IMR-90 (cell line): Measurements from ENCODE around the gene UMODL1. TPM values are rescaled to one million over a fixed set of nuclear protein-coding genes. Genes with fewer than 3 reads are reported as not detected.

Experiments
- ATAC-seq: fragments of 200-7000 bp; cut with Tn5 transposase; 2 replicates; pipeline ENCODE4 v1.9.1; 2020; ENCODE audit warnings: low read depth, mild to moderate bottlenecking, moderate library complexity
- BruUV-seq: library from RNA; stranded (reverse); fragments of 400-500 nt; replicated peaks from 2 replicates; lab custom pipeline; 2021; lab: Mats Ljungman, UMichigan
- CTCF ChIA-PET: fragments of 300-600 bp; formaldehyde crosslinking; extraction: SDS; loops from one replicate; lab custom pipeline; 2021; ENCODE audit warnings: antibody characterized with exemption; lab: Yijun Ruan, JAX
- POLR2A ChIA-PET: fragments of 300-600 bp; sonication (Branson Sonifier 250); formaldehyde crosslinking; loops from one replicate; lab custom pipeline; 2022; ENCODE audit warnings: antibody characterized with exemption; ENCODE audit not compliant: unreplicated experiment; lab: Charles Lee
- DNase-seq: peaks from one replicate; pipeline ENCODE4 v3.0.0; 2013
- H2AFZ ChIP-seq: replicated peaks from 2 replicates; pipeline ENCODE3; 2013; ENCODE audit warnings: low read length, mild to moderate bottlenecking; ENCODE audit not compliant: poor library complexity
- H2AK5ac ChIP-seq: 2 replicates; pipeline ENCODE4 v1.6.1; 2013; ENCODE audit warnings: low read depth, low read length, inconsistent platforms
- H2AK9ac ChIP-seq: replicated peaks from 2 replicates; pipeline ENCODE3; 2013; ENCODE audit warnings: mild to moderate bottlenecking, low read depth, low read length, moderate library complexity; ENCODE audit not compliant: poor library complexity
- H2BK120ac ChIP-seq: 2 replicates; pipeline ENCODE4 v1.6.1; 2013; ENCODE audit warnings: low read depth, low read length, inconsistent platforms
- H2BK15ac ChIP-seq: 3 replicates; pipeline ENCODE4 v1.6.1; 2013; ENCODE audit warnings: low read depth, low read length, inconsistent platforms
- H2BK20ac ChIP-seq: 2 replicates; pipeline ENCODE4 v1.6.1; 2013; ENCODE audit warnings: low read depth, mild to moderate bottlenecking, inconsistent platforms, low read length, moderate library complexity
- H2BK5ac ChIP-seq: 2 replicates; pipeline ENCODE4 v1.6.1; 2013; ENCODE audit warnings: mild to moderate bottlenecking, low read depth, low read length, inconsistent platforms; ENCODE audit not compliant: poor library complexity, severe bottlenecking
- H3K14ac ChIP-seq: replicated peaks from 2 replicates; pipeline ENCODE4 v1.6.1; 2013; ENCODE audit warnings: low read depth, low read length, inconsistent platforms
- H3K18ac ChIP-seq: 2 replicates; pipeline ENCODE4 v1.6.1; 2013; ENCODE audit warnings: low read depth, low read length, control low read depth
- H3K23ac ChIP-seq: 2 replicates; pipeline ENCODE4 v1.6.1; 2013; ENCODE audit warnings: low read depth, low read length, inconsistent platforms
- H3K27ac ChIP-seq: 2 replicates; pipeline ENCODE4 v1.5.1; 2013; ENCODE audit warnings: mild to moderate bottlenecking, control low read depth, low read length; ENCODE audit not compliant: insufficient read depth
- H3K27me3 ChIP-seq: 2 replicates; pipeline ENCODE4 v1.6.1; 2013; ENCODE audit warnings: low read length; ENCODE audit not compliant: control insufficient read depth, insufficient read depth
- H3K36me3 ChIP-seq: 2 replicates; pipeline ENCODE4 v1.6.1; 2013; ENCODE audit warnings: low read length, mixed read lengths; ENCODE audit not compliant: control insufficient read depth, insufficient read depth
- H3K4ac ChIP-seq: 2 replicates; pipeline ENCODE4 v1.6.1; 2013; ENCODE audit warnings: low read depth, low read length, inconsistent platforms
- H3K4me1 ChIP-seq: 2 replicates; pipeline ENCODE4 v1.6.1; 2013; ENCODE audit warnings: low read length, mixed read lengths; ENCODE audit not compliant: control insufficient read depth, insufficient read depth
- H3K4me2 ChIP-seq: 2 replicates; pipeline ENCODE4 v1.6.1; 2013; ENCODE audit warnings: low read depth, mild to moderate bottlenecking, control low read depth, low read length, moderate library complexity
- H3K4me3 ChIP-seq: 2 replicates; pipeline ENCODE4 v1.5.1; 2013; ENCODE audit warnings: low read depth, mild to moderate bottlenecking, control low read depth, low read length, moderate library complexity; ENCODE audit not compliant: insufficient read depth
- H3K56ac ChIP-seq: 2 replicates; pipeline ENCODE4 v1.6.1; 2013; ENCODE audit warnings: low read length, inconsistent platforms; ENCODE audit not compliant: insufficient read depth; ENCODE audit errors: extremely low read depth
- H3K79me1 ChIP-seq, 2 experiments: 2 replicates each; pipeline ENCODE4 v1.6.1; 2013; ENCODE audit warnings: low read length in 2 of 2, inconsistent platforms in 1 of 2, low read depth in 1 of 2
- H3K9ac ChIP-seq: 2 replicates; pipeline ENCODE4 v1.6.1; 2013; ENCODE audit warnings: low read depth, low read length, control low read depth
- H3K9me1 ChIP-seq: 2 replicates; pipeline ENCODE4 v1.6.1; 2013; ENCODE audit warnings: low read length, inconsistent platforms; ENCODE audit not compliant: insufficient read depth
- H3K9me3 ChIP-seq: 2 replicates; pipeline ENCODE4 v1.6.1; 2013; ENCODE audit warnings: low read length; ENCODE audit not compliant: control insufficient read depth, insufficient read depth
- H4K20me1 ChIP-seq: 2 replicates; pipeline ENCODE4 v1.6.1; 2013; ENCODE audit warnings: low read length, inconsistent platforms; ENCODE audit not compliant: insufficient read depth
- H4K5ac ChIP-seq: 2 replicates; pipeline ENCODE4 v1.6.1; 2013; ENCODE audit warnings: mild to moderate bottlenecking, low read depth, low read length, control low read depth
- H4K8ac ChIP-seq, 2 experiments: 2 replicates each; pipeline ENCODE4 v1.6.1; 2013; ENCODE audit warnings: low read depth in 2 of 2, low read length in 2 of 2, control low read depth in 1 of 2, inconsistent platforms in 1 of 2
- H4K91ac ChIP-seq: 2 replicates; pipeline ENCODE4 v1.6.1; 2013; ENCODE audit warnings: low read depth, low read length, inconsistent platforms; ENCODE audit not compliant: insufficient read depth
- BHLHE40 ChIP-seq: fragments of 150-350 bp; IDR thresholded peaks from 2 replicates; pipeline ENCODE4 v1.6.1; 2016; ENCODE audit warnings: mild to moderate bottlenecking, low read depth, low read length
- FOS ChIP-seq: fragments of 150-350 bp; IDR thresholded peaks from 2 replicates; pipeline ENCODE4 v1.6.1; 2016; ENCODE audit warnings: low read depth, low read length
- MAFK ChIP-seq: IDR thresholded peaks from 2 replicates; pipeline ENCODE4 v1.6.1; 2012; ENCODE audit warnings: low read depth, low read length, improper control_type of control experiment
- MAZ ChIP-seq: IDR thresholded peaks from 2 replicates; pipeline ENCODE4 v1.6.1; 2012; ENCODE audit warnings: low read depth, mild to moderate bottlenecking, low read length, improper control_type of control experiment, moderate library complexity, borderline replicate concordance
- MXI1 ChIP-seq: IDR thresholded peaks from 2 replicates; pipeline ENCODE4 v1.6.1; 2012; ENCODE audit warnings: low read depth, mild to moderate bottlenecking, low read length, moderate library complexity, borderline replicate concordance
- NFE2L2 ChIP-seq: fragments of 150-350 bp; IDR thresholded peaks from 2 replicates; pipeline ENCODE4 v1.6.1; 2016; ENCODE audit warnings: low read depth, mild to moderate bottlenecking, low read length
- RAD21 ChIP-seq: IDR thresholded peaks from 2 replicates; pipeline ENCODE4 v1.6.1; 2012; ENCODE audit warnings: low read length, improper control_type of control experiment
- RCOR1 ChIP-seq: IDR thresholded peaks from 2 replicates; pipeline ENCODE4 v1.6.1; 2012; ENCODE audit warnings: mild to moderate bottlenecking, low read length, improper control_type of control experiment; ENCODE audit not compliant: insufficient replicate concordance
- SMC3 ChIP-seq: fragments of 150-350 bp; IDR thresholded peaks from 2 replicates; pipeline ENCODE4 v1.6.1; 2016; ENCODE audit warnings: low read depth, mild to moderate bottlenecking, antibody characterized with exemption, low read length, moderate library complexity
- whole genome bisulfite sequencing, 2 experiments: methylation state at CpG; one replicate each; pipeline versions ENCODE4 v1.1.5 to v1.1.7; 2013; ENCODE audit warnings: missing lambda C conversion rate in 2 of 2; ENCODE audit not compliant: insufficient read length in 1 of 2; ENCODE audit errors: extremely low coverage in 2 of 2; 5-methylcytosine and 5-hydroxymethylcytosine counted together
- dilution Hi-C: fragments of 300-500 bp; cut with HindIII; formaldehyde crosslinking; loops from one replicate; pipeline ENCODE4 v1.14.3; 2018; ENCODE audit warnings: low sequenced_read_pairs; ENCODE audit not compliant: unreplicated experiment
- in situ Hi-C: fragments of 300-500 bp; cut with MboI; formaldehyde crosslinking; loops from 3 replicates; pipeline ENCODE4 v1.14.3; 2019; ENCODE audit warnings: low sequenced_read_pairs, inconsistent platforms, mixed read lengths
- intact Hi-C: fragments of 100-400 bp; cut with micrococcal nuclease; formaldehyde crosslinking; loops from 2 replicates; pipeline ENCODE4 v1.10.0; 2022
- polyA plus RNA-seq, 3 experiments: library from polyadenylated mRNA; depleted of rRNA; stranded (reverse); fragments of >200 nt; gene quantifications; 2 replicates each; pipeline ENCODE4 v1.2.3, GENCODE V29; 2012; ENCODE audit warnings: low replicate concordance in 1 of 3
- total RNA-seq: library from RNA; depleted of rRNA; stranded (reverse); fragments of >200 nt; gene quantifications from 2 replicates; pipeline ENCODE4 v1.2.3, GENCODE V29; 2012
- TF ChIP-seq, protein P1 (sequence below): fragments of 150-350 bp; IDR thresholded peaks from 2 replicates; pipeline ENCODE4 v1.6.1; 2016; ENCODE audit warnings: low read depth, mild to moderate bottlenecking, low read length, moderate library complexity, borderline replicate concordance
- TF ChIP-seq, protein P2 (sequence below): fragments of 150-350 bp; IDR thresholded peaks from 2 replicates; pipeline ENCODE4 v1.6.1; 2017; ENCODE audit warnings: mild to moderate bottlenecking, antibody characterized with exemption, low read length, low read depth

UMODL1 gene
- total and polyA plus RNA-seq, 2 of the 4 experiments (the other 2 are of a cell fraction) = 0.02 TPM; not detected in 1

DNA sequence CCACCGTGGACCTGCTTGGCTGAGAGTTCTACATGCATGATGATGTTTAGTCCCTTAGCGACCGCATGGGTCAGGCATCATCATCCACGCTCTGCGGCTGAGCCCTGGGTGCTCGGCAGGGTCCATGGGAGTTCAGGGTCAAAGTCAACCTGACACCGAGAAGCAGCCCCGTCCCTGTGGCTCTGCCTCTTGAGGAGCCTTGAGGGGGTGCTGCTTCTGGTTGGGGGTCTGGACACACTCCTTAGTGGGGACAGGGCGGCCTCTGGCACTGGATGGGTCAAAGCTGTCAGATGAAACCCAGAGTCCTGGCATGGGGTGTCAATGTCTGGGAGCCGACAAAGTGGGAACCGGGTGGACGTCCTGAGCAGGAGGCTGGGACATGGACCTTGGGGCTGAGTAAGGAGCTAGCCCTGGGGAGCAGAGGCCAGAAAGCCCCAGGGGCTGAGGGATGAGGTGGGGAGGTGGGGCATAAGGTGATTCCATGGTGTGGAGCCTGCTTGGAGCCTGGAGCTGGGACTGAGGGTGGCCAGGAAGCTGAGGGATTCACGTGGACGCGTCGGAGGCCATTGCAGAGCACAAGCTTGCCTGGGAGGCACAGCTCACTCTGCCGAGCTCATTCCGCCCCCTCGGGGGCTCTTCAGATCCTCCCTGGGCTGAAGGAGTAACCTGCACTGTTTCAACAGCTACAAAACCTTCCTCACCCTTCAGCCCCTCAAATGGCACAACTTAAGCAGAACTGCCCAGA is 53.9 kb downstream of the UMODL1 start:
- Histone ChIP-seq H4K8ac (no peak overlapping the region), H2AK9ac (no peak overlapping the region), H2BK5ac (no peak overlapping the region), H3K9me3 (no peaks in the 10 kb centered on the region), H3K4me3 (no peak overlapping the region), H3K14ac (no peak overlapping the region), H3K56ac (no peak overlapping the region), H2AK5ac (no peak overlapping the region), H4K91ac (no peak overlapping the region), H2BK20ac (no peak overlapping the region), H3K27ac (no peak overlapping the region), H3K4me1 (peaks cover 7% of the 10 kb centered on the region; the same call in 1 of the 2 replicates), H4K20me1 (no peaks in the 10 kb centered on the region; the same call in 1 of the 2 replicates), H2AFZ (no peak overlapping the region), H4K5ac (no peak overlapping the region; the same call in 1 of the 2 replicates), H3K23ac (no peak overlapping the region; the same call in 1 of the 2 replicates), H3K36me3 (no peaks in the 10 kb centered on the region), H3K9me1 (no peaks in the 10 kb centered on the region), H2BK15ac (no peak overlapping the region), H3K27me3 (peaks cover 40% of the 10 kb centered on the region; the same call in 1 of the 2 replicates), H3K9ac (no peak overlapping the region), H3K4ac (no peak overlapping the region), H2BK120ac (no peak overlapping the region), H3K4me2 (no peak overlapping the region), H3K18ac (no peak overlapping the region), H3K79me1 (no peaks in the 10 kb centered on the region)
- TF ChIP-seq MAFK (no peak), MAZ (no peak), MXI1 (no peak), BHLHE40 (no peak), RAD21 (no peak), RCOR1 (no peak), FOS (no peak), SMC3 (no peak), NFE2L2 (no peak)
- TF ChIP-seq, protein P1, sequence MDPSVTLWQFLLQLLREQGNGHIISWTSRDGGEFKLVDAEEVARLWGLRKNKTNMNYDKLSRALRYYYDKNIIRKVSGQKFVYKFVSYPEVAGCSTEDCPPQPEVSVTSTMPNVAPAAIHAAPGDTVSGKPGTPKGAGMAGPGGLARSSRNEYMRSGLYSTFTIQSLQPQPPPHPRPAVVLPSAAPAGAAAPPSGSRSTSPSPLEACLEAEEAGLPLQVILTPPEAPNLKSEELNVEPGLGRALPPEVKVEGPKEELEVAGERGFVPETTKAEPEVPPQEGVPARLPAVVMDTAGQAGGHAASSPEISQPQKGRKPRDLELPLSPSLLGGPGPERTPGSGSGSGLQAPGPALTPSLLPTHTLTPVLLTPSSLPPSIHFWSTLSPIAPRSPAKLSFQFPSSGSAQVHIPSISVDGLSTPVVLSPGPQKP = no peak
- TF ChIP-seq, protein P2, sequence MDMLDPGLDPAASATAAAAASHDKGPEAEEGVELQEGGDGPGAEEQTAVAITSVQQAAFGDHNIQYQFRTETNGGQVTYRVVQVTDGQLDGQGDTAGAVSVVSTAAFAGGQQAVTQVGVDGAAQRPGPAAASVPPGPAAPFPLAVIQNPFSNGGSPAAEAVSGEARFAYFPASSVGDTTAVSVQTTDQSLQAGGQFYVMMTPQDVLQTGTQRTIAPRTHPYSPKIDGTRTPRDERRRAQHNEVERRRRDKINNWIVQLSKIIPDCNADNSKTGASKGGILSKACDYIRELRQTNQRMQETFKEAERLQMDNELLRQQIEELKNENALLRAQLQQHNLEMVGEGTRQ = no peak
- no peak for ATAC-seq
- intact Hi-C loops = no loop called here
- no TSS peak for BruUV-seq
- dilution Hi-C loops = no loop called here
- no peak for DNase-seq
- CTCF ChIA-PET = interaction anchor here (0.7 to 1.6 kb wide), 3 partner anchors 8 to 512 kb away, joined by 3 to 4 read pairs (median 4); no protein-coding TSS in a partner anchor
- POLR2A ChIA-PET = interaction anchor here (0.6 kb wide), 1 partner anchor 12 kb away, joined by 7 read pairs; no protein-coding TSS in a partner anchor
- 80% methylated on average over 15 of the region's 19 CpGs; no CpG with 5 or more reads in 1 of the 2 experiments for WGBS, 2 experiments
- in situ Hi-C loops = loop anchor here (5.0 kb wide), 1 partner anchor 308 kb away; no protein-coding TSS in a partner anchor
